Stimulated activated CD4-positive, alpha-beta T cell treated with anti-CD3 and anti-CD28 coated beads, Interleukin-1b, Interleukin-23, amount 100 ng/mL, for 4 hours (primary cell): ENCODE data around the gene GORASP1.
"Not testable (repeated sequence)": the region's sequence is repeated elsewhere in the genome, so short reads cannot be mapped to it uniquely, and the experiment has no call there.

Experiments
- DNase-seq, 2 donors: peaks; one replicate each; pipeline ENCODE4 v3.0.0-alpha.2; 2020; ENCODE audit warnings: low read depth in 2 of 2

GORASP1 gene

GRCh38 chr3:39065197-39065596 lies 42.2 kb downstream of the GORASP1 start:
- no peak for DNase-seq

GRCh38 chr3:39064646-39065045 lies 42.8 kb downstream of the GORASP1 start:
- no peak for DNase-seq

- DNase-seq: no peak
Observed at GRCh38 chr3:39063143-39063542, 44.3 kb downstream of the GORASP1 start.

GRCh38 chr3:39062180-39062579 lies 45.2 kb downstream of the GORASP1 start:
- DNase-seq: no peak

- DNase-seq: not testable (repeated sequence)
Observed at GRCh38 chr3:39061228-39061627, 46.2 kb downstream of the GORASP1 start.

GRCh38 chr3:39056151-39056550 lies 51.3 kb downstream of the GORASP1 start:
- no peak for DNase-seq

- no peak for DNase-seq
Observed at GRCh38 chr3:39053696-39054095, 53.7 kb downstream of the GORASP1 start.

- DNase-seq: no peak
Observed at GRCh38 chr3:39052583-39052982, 54.8 kb downstream of the GORASP1 start.

- DNase-seq: peak; percentile 79 to 81
Observed at GRCh38 chr3:39051649-39052561, 55.5 kb downstream of the GORASP1 start, which contains the start of the genes SCN11A and WDR48. SCN11A (minus strand) TSS chr3:39051944; CDS start chr3:38950362, 101,582 bp downstream. WDR48 (plus strand) TSS chr3:39052016; CDS start chr3:39052026, 10 bp downstream.

- no peak for DNase-seq
Observed at GRCh38 chr3:39050029-39050428, 57.4 kb downstream of the GORASP1 start.
